Adrenal gland (tissue), 5 donors: ENCODE measurements around the gene SEPTIN8.

Source experiments
- CTCF ChIP-seq, 6 experiments: fragments of 450-650 bp in 4 of 6; fragments of 200-600 bp in 2 of 6; sonication (generic) in 1 of 6; IDR thresholded peaks; 1 replicate in 5 of 6; 2 replicates in 1 of 6; pipeline versions ENCODE4 v1.5.1 to v1.8.0; 2016 to 2021; ENCODE audit warnings: antibody characterized with exemption in 6 of 6, mild to moderate bottlenecking in 2 of 6, moderate library complexity in 1 of 6
- POLR2A ChIP-seq, 2 donors: fragments of 450-650 bp; IDR thresholded peaks; one replicate each; pipeline ENCODE4 v1.6.1; 2017; ENCODE audit warnings: antibody characterized with exemption in 2 of 2, mild to moderate bottlenecking in 2 of 2, moderate library complexity in 1 of 2
- donor health status: DM: no; HTN: no; CAD: no.

GRCh38 chr5:132799392-132799791 lies 22.4 kb upstream of the SEPTIN8 start:
- TF ChIP-seq CTCF (IDR thresholded peaks at IDR 0.05) = no peak
- no peak for TF ChIP-seq POLR2A (IDR thresholded peaks at IDR 0.05)
